ENCODE data around the gene ANKRD9.
A peak's percentile ranks its signal among the peaks of the same experiment; 100 is the strongest.

Gene ANKRD9

GRCh38 chr14:102508774-102509745, 516 bp downstream of the ANKRD9 start:
- Histone ChIP-seq H3K4me3 (peak overlapping the region; percentile 90), H3K27ac (peak overlapping the region; percentile 77 to 87)
- no peak for TF ChIP-seq CTCF (IDR thresholded peaks at IDR 0.05)
- no peak for DNase-seq (ENCODE audit: low spot score)

GRCh38 chr14:102508410-102508773, 1.2 kb downstream of the ANKRD9 start:
- DNase-seq (ENCODE audit: low spot score): peak; percentile 74
- TF ChIP-seq CTCF (IDR thresholded peaks at IDR 0.05): no peak
- peak overlapping the region; percentile 77 to 87 for H3K27ac ChIP-seq
- H3K4me3 ChIP-seq: peak overlapping the region; percentile 90

- Histone ChIP-seq H3K27ac (peak overlapping the region in 1 of 2 donors; percentile 77), H3K4me3 (no peak overlapping the region)
- peak; percentile 68 for DNase-seq (ENCODE audit: low spot score)
- TF ChIP-seq CTCF (IDR thresholded peaks at IDR 0.05): no peak
These were observed 1.7 kb downstream of the ANKRD9 start for GRCh38 chr14:102507857-102508312.

- Histone ChIP-seq H3K4me3 (no peak overlapping the region), H3K27ac (no peak overlapping the region)
- DNase-seq (ENCODE audit: low spot score): no peak
- no peak for TF ChIP-seq CTCF (IDR thresholded peaks at IDR 0.05)
These were observed 2.3 kb downstream of the ANKRD9 start for GRCh38 chr14:102507081-102507856.

GRCh38 chr14:102506626-102506925, 3.0 kb downstream of the ANKRD9 start:
- Histone ChIP-seq H3K27ac (no peak overlapping the region), H3K4me3 (no peak overlapping the region)
- no peak for TF ChIP-seq CTCF (IDR thresholded peaks at IDR 0.05)
- DNase-seq (ENCODE audit: low spot score): no peak

- DNase-seq (ENCODE audit: low spot score): peak; percentile 71
- no peak for TF ChIP-seq CTCF (IDR thresholded peaks at IDR 0.05)
- Histone ChIP-seq H3K27ac (no peak overlapping the region), H3K4me3 (no peak overlapping the region)
These were observed 3.6 kb downstream of the ANKRD9 start for GRCh38 chr14:102505775-102506625.
